NCI-H748 treated with DMSO at 0.1 percent for 48 hours (cell line): ENCODE results near the gene GALNT2.

Experiments used
- DNase-seq: peaks from one replicate; lab custom pipeline; 2025; lab: John Stamatoyannopoulos, UW

The GALNT2 gene

DNA sequence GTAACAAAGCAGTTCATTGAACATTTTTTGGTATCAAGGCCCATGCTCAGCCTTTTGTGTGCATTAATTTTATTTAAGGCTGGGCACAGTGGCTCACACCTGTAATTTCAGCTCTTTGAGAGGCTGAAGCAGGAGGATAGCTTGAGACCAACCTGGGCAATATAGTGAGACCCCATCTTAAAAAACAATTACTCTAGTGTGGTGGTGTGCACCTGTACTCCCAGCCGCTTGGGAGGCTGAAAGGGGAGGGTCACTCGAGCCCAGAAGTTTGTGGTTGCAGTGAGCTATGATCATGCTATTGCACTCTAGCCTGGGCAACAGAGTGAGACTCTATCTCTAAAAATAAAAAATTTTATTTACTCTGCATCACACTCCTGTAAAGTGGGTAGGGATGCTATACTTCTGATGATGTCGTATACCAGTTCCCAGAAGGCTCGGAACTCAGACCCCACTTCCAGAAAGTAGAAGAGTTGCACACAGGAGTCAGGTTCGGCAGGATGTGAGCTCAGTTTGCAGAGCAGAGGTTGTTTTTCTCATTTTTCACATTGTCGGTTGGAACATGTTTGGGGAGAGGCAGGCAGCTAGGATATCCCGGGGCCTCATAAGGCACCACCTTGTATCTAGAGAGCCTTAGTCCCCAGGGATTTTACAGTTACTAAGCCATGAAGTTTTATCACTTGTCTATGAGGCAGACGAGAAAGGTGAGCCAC is 144.6 kb downstream of the GALNT2 start:
- no peak for DNase-seq

DNA sequence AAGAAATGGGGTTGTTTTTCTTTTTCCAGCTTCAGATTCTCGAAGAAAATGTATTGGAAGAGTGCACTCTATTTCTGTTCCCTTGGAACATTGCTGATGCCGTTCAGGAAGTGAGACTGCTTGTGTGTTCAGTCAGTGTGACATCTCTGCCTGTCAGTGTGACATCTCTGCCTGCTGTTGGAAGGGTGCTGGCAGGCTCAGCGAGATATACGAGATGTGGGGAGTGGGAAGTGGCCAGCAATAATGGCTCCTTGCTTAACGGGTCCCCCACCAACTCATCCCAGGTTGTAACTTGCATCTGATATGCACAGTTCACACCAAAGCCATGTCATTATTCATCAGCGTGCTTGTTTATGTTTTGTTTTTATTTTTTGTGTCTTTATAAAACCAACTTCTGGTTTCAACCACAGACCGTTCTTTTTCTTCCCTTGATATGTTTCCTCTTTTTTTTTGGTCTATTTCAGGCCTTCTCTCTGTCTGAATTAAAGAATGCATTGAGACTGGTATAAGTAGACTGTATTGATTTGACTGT is 145.4 kb downstream of the GALNT2 start:
- no peak for DNase-seq

DNA sequence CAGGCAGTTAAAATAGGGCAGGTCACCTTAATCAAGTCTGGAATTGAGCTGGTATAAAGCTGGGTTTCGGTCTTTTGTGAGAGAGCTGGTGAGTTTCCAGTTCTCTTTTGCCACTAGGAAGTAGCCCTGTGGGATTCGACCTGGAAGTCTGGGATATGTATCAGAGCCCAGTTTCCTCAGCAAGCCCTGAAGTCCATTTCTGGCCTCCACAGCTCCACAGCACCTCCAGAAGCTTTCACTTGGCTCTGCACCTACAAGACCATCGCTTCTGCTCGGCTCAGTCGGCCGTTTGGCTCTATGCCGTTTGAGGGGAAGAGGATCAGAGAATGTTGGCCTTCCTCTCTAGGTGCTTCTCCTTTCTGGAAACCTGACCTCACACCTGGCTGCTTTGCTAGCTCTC is 148.0 kb downstream of the GALNT2 start:
- no peak for DNase-seq

DNA sequence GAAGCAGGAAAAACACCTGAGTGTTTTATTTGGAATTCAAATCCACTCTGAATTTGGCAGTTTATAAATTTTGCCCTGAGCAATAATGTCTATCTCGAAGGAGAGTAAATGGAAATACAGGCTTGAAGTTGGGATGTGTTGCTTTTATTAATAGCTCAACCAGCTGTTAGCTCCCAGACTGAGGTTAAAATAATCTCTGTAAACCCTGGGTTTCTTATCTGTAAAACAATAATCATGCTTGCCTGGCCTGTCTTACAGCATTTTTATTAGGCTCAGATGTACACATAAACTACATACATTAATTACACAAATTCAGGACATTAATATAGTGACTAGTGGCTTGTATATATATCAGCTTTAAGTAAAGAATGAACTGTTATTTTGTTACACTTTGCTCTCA is 148.5 kb downstream of the GALNT2 start:
- DNase-seq: no peak

DNA sequence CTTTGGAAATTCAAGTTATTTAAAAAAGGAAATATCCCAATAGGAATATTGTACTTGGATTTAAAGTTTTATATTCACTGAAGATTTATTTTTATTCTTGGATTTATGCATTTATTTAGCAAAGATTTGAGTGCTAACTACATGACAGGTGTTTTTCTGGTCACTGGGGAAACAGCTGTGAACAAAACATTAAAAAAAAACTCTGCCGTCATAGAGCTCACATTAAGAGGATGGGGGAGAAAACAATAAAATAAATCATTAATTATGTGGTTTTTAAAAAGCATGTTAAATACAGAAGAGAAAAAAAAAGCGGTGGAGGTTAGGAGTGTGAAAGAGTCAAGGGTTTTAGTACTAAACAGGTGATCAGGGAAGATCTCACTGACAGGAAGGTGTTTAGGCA is 149.9 kb downstream of the GALNT2 start:
- DNase-seq: no peak

DNA sequence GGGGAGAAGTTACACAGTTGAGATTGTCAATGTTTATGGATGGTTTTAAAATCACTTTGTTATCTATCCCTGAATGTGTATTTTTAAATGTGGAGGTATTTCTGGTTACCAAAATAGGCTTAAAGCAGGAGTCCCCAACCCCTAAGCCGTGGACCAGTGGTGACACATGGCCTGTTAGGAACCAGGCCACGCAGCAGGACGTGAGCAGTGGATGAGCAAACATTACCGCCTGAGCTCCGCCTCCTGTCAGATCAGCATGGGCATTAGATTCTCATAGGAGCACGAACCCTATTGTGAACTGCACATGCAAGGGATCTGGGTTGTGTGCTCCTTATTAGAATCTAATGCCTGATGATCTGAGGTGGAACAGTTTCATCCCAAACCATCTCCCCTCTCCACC is 151.6 kb downstream of the GALNT2 start:
- no peak for DNase-seq

DNA sequence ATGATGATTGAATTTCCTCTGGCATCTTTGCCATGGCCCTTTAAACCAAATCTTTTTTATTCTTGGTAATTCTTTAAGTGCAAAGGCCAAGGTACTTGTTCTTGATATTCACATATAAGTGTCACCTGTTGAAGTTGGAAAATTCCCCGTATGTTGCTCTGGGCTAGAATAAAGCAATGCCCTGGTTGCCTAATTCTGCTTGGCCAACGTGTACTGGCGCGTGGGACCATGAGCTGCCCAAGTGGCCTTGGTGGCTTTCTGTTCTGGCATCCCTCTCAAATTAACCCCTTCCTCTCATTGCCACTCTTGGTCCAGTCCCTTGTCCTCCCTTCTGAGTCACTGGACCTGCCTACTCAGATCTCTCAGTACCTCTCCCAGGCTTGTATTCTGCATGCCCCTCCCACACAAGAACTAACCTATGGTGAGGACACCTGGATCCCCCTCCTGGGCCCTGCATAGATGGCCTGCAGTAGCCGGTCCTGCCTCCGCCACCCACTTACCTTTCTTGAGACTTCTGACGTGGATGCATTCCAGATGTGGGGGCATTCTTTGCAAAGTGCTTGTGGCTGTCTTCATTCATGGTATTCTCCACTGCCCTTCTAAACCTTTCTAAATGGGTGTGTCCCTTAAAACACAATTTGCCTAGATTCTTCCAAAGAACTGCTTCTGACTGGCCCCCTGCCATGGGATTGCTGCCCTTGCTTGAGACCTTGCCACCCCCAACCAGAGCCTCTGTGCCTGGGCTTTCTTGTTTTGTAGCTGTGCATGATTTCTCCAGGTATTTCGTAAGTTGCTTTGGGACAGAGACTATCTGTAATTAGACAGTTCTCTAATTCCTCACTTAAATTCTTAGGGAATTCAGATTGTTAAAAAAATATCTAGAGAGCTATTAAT is 152.4 kb downstream of the GALNT2 start:
- DNase-seq: no peak

DNA sequence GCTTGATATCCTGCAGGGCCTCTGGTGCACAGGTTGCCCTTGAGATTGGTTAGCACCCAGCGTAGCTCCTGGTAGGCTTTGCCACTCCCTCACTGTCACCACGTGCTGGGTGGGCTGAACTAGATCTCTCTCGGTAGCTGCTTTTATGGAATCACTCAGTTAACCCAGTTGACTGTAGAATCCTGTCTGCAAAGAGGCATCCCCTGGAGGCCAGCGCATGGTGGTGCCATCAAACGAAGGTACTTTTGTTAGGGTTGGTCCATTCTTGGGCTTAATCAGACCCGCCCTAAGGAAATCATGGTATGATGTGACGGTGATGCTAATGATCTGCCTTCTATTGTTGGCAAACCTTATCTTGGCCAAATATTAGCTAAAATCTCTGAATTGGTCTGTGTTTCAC is 153.4 kb downstream of the GALNT2 start:
- no peak for DNase-seq

DNA sequence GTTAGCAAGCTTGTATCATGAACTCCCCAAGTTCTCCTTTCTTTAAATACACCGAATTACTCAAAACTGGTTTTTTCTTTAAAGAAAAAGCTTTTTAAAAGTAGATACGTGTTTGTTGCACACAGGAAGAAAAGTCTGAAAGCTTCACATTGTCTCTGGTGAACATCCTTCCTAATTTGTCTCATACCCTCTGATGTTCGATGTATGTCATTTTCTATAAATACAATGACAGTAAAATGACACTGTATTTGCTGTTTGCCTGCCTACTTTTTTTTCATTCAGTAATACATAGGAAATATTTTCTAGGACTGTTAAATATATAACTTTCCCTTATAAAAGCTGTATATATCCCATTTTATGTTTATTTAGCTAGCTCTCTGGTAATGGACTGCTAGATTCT is 153.9 kb downstream of the GALNT2 start:
- no peak for DNase-seq

DNA sequence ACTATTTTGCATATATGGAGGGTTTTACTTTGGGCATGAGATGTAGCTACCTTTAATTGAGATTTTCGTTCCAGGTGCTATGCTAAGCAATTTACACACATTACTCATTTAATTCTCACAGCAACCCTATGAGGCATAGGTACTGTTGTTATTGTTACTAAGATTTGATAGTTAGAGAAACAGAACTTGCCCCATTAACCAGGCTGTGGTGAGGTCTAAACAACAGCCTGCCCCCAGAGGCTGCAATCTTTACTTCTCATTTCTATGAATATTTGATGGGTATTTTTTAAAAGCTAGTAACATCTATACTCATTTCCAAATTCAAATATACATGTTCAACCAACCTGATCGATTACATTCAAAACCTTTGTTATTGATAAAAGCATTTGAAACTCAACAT is 155.6 kb downstream of the GALNT2 start:
- DNase-seq: no peak

DNA sequence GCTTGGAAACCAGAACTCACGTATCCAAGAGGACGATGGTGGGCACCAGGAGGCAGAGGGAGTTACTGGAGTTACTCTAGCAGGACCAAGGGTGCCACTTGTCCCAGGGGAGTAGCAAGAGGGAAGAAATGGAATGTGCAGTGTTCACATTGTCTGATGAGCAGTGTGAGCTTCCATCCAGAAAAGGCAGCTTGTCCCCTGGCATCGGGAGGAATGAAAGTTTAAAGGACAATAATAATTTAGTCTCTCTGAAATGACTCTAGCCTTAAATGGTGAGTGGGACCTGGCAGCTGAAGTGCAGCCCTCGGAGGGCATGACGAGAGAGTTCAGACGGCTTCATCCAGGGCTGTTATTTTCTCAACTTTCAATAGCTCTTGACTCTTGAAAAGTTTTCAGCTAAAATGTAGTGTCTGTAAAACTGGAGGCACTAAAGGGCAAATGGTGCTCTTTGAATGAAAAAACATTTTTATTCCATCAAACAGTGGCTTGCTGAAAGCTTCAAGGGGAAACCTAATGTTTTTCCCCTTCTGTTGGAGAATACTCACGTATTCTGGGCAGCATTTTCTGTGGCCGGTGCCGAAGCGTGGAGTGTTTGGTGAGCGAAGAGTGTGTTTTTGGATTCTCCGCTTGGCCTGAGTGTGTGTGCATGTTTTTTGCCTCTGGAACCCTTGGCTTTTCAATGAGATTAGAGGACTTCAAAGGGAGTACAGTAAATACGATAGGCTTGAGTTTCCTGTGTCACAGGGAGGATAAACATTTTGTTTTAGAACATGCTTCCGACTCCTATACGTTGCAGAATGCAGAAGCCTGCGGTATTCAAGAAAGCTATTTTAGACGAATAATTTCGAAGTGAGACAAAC is 157.3 kb downstream of the GALNT2 start:
- DNase-seq: no peak

DNA sequence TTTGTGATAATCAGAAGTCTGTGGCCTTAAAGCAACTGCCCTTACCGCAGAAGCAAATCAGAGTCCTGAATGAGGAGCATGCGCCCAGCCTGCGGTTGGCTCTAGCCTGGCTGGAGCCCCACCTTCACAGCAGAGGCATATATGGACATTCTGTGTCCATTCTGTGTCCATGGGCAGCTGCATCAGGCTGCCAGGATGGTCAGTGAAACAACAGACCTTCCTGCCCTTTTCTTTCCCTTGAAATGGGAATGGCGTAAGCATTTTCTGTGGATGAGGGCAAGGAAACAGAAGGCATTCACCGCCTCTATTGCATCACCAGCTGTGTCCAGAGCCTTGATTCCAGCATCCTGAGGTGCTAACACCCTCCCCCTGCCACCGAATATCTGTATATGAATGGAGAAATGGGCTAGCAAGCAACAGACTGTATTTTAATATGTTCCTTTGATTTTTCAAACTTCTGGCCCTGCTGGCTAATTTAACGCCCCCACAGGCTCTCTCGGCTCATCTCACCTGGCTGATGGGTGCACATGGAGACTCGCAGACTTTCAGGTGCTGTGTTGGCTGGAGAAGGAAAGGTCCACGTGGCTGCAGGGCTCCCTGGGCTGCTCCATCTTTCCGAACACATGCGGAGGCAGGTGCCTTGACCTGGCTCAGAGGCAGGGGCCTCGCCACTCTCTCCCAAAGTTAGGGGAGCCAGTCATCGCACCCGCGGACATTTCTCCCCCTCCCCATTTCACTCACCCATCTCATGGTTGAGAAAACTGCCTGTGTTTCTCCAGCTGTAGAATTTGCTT is 159.2 kb downstream of the GALNT2 start:
- DNase-seq: no peak

DNA sequence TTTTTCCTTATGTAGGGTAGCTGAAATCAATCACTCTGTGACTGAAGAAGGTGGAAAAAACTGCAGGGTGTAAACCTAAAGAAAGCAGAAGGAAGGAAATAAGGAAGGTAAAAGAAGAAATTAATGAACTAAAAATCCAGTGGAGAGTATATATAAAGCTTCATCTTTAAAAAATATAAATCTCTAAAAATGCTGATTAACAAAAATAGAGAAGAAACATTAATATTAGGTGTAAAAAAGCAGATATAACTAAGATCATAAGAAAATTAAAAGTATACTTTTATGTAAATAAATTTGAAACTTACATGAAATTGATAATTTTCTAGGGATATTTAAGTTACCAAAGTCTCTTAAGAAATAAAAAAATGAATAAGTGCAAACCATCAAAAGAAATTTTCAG is 159.8 kb downstream of the GALNT2 start:
- DNase-seq: no peak

DNA sequence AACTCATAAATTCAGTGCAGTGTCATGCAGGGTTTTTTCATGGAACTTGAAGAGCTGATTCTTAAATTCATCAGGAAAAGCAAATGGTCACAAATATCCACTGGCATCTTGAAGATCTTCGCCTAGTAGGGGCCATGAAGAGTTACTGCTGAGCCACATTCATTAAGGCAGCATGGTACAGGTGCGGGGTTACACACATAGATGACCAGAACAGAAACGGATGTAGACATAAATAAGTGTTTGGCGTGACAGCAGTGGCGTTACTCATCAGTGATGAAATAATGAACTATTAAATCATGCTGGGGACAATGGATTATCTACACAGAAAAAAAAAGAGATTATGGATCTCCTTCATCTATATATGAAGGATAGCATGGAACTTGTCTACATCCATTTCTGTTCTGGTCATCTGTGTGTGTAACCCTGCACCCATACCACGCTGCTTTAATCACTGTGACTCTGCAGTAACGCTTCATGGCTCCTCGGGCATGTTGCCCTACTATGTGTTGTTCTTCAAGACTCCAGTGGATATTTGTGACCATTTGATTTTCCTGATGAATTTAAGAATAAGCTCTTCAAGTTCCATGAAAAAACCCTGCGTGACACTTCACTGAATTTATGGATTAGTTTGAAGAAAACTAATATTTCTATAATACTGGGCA is 161.3 kb downstream of the GALNT2 start:
- DNase-seq: no peak

DNA sequence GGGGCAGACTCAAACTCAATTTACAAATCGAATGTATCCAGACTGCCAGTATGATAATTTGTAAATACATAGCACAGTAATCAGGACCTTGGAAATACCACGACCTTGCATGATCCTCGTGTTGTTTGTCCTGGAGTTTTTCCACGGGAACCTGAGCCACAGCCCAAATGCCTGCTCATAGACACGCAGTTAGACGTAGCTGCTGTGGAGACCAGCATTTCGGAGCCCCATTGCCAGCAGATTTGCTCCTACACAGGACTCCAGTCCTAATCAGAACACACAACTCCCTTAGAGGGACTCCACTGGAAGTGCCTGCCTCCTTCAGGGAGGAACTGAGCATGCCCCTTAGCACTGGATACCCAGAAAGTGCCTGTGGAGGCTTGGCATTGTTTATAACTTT is 163.2 kb downstream of the GALNT2 start:
- DNase-seq: no peak

DNA sequence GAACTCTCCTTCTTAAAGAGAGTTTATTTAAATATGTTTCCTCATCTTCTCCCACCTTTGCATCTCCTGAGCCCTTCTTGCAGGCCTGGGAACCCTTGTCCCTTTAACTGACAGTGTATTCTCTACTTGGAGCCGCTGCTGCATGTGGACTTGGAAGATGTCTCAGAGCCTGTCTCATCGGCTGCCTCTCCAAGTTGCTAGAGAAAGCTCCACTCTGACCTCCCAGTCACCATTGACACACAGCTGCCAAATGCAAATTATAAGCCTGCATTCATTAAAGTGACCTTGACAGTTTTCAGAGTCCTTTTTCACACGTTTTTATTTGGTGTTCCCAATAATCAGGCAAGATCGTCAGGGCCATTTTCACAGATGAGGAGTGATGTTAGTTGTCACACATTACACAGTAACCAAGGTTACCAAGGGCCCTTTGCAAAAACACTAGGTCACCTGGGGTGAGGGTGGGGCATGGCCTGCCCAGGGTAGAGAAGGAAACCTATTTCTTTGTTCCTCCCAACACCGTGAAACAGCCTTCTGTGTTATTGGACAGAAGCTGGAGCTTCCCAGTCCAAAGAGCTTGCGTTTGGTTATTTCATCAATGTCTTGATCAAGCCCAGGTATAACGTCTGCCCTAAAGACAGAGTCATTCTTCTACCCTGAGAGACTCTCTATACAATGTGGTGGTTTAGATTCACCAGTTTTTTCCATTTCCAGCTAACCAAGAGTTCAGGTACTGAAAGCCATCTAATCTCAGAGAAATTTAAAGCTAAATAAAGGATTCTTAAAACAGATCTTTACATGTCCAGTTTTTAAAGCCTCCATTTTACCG is 164.1 kb downstream of the GALNT2 start:
- DNase-seq: peak; percentile 55

DNA sequence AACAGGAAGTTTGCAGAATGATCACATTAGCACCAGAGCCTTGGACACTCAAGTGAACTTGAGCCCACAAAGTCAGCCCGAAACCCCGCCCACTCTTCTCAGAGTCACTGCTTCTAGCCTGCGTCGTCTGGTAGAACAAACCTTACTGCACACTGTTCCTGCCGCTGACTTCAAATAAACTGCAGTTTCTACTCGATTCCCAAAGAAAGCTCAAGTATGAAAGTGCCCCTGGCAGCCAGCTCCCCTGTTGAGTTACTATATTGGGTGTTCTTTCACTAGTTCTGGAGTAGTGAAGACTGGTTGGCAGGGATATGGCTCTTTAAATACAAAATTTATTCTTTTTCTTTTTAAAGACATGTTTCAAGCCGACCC is 164.7 kb downstream of the GALNT2 start:
- DNase-seq: no peak

DNA sequence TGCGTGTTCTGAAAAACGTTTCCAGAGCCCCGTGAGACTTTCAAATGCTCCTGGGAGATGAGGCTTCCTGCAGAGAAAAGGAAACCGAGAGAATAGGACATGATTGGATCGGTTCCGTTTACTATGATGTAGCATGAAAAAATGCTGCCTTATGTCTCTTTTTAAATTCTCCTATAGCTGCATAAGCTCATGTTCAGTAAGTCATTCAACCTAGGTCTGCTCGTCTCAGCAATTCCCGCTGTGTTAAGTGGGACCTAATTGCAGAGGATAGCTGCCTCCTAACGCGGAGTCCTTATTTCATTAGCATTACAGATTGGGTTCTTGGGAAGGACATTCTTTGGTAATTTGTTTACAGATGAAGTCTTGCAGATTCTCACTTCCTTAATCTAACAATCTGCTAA is 165.3 kb downstream of the GALNT2 start:
- DNase-seq: peak; percentile 17

DNA sequence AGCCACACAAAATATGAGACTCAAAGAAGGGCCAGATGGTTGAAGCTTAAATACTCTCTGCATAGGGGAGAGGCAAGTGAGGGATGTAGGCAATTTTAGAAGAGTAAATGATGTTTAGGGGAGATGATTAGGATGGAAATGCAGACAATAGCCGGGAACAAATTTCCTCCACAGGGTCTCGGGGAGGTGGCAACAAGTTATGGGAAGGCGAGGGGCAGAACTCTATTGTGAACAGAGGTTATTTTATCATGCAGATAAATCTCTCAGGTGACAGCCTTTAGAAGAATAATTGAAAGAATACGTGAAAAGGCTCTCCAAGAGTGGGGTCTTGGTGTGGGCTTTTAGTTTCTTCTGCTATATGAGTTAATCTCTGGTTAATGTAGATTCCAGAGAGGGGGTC is 166.7 kb downstream of the GALNT2 start:
- no peak for DNase-seq

DNA sequence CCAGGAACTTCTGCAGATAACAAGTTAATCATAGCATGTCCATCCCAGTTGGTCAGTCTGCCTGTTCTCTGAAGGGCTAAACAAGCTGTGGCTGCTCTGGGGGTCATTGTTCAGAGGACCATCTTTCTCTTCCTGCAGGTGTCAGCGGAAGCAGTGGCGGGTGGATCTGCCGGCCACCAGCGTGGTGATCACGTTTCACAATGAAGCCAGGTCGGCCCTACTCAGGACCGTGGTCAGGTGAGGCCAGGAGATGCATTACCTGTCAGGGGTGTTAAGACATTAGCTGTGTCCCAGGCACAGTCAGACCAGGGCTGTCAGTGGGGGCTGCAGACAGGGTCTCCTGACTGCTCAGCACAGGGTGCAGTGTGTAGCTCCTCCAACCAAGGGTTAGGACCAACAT is 168.8 kb downstream of the GALNT2 start:
- no peak for DNase-seq
